Measurements from ENCODE around the gene TBC1D22A.

Gene TBC1D22A

DNA sequence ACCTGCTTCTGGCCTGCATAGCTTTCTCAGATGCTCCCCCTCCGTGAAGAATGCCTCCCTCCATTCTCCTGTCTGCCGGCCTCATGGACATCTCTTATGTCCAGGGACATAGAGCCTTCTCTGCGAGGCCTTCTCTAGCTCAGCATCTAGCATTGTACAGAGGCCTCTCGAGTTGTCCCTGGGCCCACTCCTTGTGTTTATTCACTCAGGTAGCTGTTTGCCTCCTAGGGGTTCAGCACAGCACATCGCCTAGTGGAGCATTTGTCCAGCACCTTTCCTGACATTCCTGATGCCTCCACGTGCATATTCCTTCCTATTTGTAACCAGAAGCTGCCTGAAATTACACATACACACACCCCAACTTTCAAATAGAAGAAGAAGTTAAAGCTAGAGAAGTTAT, 101.3 kb downstream of the TBC1D22A start:
- DNase-seq: no peak

DNA sequence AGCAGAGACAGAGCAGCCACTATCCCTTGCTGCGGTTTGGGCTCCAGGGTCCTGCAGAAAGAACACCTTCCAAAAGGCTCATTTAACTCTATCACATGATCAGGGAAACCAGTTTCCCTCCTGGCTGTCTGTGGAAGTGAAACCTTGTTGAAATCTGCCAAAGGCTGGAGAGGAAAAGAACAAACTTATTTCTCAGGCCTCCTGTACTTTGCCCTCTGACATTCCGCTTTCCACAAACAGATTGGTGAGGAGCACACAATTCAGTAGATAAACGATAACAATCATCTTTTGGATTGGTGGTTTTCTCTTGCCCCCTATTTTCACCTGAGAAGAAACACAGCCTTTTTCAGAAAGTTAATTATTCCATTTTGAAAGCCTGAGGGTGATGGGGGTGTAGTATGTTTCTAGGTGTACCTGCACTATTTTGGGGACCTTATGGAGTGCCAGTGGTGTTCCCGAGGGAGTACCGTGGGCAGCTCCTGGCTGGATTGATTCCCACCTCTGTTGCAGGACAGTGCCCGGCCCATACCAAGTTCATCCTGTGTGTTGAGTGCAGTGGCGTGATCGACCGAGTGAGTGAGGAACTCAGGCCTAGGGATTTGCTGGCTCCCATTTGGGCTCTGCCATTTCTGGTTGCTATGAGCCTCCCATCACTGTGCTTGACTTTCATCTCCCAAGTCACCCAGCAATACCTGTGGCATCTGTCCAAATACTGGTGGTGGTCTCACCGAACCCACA, 102.0 kb downstream of the TBC1D22A start:
- DNase-seq: no peak

DNA sequence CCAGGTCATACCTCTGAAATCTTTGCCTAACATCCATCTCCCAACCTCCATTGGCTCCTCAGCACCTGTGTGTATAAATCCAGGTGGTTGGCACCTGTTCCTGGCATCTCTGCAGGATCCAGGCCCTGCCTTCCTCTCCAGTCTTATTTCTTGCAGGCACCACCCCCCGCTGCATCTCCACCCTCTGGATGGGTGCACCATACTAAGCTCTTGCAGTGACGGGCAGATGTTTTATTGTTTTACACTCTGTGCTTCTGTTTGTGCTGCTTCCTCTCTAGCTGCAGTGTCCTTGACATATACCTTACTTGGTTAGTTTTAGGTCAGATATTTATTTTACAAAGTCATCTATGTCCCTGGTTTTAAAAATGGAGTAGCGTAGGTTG, 102.6 kb downstream of the TBC1D22A start:
- no peak for DNase-seq

DNA sequence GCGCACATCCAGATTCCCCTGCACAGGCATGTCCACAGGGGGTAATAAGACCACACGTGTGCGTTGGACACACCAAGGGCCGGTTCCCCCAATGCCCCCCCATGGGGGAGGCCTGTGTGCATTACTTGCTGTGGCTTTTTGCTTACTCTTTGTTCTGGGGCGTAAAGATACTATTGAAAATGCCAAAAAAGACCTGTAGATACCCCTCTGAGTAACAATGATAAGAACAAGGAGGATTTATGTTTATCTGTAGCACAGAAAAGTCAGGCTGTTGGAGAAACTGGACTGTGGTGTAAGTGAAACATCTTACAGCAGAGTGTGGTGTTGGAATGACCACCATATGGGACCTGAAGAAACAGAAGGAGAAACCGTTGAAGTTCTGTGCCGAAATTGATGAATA, 103.2 kb downstream of the TBC1D22A start:
- no peak for DNase-seq

DNA sequence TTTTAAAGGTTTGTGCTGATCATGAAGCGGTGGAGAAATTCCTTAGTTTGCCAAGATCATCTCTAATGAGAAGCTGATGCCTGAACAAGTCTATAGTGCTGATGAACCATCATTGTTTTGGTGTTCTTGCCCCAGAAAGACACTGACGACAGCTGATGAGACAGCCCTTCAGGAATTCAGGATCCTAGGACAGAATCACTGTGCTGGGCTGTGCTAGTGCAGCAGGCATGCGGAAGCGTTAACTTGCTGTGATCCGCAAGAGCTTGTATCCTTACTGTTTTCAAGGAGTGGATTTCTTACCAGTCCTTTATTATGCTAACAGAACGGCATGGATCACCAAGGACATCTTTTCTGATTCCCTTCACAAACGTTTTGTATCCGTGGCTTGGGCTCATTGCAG, 104.1 kb downstream of the TBC1D22A start:
- DNase-seq: no peak

DNA sequence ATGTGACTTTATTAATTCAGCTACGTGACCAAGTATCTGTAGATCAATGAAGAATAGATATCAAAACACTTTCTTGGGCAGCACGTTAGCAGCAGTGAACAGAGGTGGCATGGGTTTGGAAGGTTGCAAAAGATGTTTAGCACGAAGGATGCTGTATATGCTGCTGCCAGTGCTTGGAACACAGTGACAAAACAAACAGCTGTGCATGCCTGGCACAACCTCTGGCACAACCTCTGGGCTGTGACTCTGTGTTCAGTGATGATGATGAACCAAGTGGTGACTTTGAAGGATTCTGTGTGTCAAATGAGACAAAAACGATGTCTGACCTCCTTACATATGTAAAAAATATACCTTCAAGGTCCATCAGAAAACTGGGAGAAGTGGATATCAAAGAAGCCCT, 104.7 kb downstream of the TBC1D22A start:
- no peak for DNase-seq

DNA sequence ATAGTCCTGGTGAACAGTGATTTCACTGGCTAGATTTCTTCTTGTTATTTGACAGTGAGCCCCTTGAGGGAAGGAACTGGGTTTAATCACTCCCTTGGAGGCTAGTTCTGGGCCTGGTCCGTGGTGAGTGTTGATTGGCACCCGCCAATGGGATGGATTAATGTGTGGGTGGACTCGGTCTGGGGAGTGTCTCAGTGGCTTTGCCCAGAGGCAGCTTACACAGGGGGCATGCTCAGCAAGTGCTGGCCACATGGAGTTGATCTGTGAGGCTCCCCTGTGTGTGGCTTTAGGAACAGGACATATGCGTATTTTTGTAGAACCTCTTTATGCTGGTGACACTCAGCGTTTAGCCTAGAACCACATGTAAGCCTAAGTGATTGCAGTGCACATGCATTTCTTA, 106.9 kb downstream of the TBC1D22A start:
- no peak for DNase-seq

DNA sequence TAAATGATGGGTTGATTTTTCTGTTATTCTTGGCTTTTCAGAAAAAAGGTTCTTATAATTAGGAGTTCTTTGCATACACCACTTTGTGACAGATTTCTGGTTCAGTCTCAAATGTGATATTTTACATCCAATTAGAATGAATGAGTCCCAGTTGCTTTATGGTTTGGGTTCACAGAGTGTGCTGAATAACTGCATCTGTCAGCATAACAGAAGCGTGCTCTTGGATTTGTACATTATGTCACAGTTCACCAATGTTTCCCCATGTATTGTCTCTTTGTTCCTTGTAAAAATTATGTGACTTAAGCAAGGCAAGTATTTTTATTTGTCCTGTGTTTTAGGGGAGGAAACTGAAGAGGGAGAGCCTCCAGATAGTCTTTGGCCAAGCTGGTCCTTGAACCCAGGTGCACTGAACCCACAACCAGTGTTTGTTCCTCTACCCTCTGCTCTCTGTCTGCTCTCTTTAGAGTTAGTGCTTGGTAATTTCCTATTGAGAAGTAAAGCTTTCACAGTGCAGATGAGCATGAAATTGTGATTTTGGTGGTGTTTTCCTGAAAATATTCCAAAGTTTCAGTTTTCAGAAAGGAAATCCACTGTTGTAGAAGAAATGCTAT, 107.5 kb downstream of the TBC1D22A start:
- DNase-seq: no peak

DNA sequence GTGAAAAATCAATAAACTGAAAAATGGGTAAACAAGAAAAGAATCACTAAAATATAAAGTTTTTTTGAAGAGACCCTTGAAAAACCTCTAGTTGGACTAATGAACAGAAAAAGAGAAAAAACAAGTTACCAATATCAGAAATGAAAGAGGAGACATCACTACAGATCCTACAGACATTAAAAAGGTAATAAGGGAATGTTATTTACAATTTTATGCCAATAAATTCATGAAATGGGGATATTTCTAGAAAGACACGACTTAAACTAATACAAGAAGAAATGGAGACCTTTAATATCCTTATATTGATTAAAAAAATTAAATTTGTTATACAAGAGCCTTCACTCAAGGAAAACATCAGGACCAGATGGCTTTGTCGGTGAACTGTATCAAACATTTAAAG, 109.4 kb downstream of the TBC1D22A start:
- DNase-seq: no peak

DNA sequence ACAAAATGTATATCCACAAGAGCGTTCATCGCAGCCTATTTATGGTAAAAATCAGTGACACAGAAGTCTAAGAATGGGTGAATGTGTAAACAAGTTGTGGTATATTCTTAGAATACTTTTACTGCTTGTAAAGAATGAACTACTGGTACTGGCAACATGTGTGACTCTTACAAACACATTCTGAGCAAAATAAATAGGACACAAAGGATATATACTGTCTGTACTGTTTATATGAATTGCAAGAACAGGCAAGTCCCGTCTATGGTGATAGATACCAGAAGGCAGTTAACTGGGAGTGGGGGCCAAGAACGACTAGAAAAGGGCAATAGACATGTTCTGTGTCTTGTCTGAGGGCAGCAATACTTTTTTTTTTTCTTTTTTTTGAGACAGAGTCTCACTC, 112.6 kb downstream of the TBC1D22A start:
- DNase-seq: no peak

DNA sequence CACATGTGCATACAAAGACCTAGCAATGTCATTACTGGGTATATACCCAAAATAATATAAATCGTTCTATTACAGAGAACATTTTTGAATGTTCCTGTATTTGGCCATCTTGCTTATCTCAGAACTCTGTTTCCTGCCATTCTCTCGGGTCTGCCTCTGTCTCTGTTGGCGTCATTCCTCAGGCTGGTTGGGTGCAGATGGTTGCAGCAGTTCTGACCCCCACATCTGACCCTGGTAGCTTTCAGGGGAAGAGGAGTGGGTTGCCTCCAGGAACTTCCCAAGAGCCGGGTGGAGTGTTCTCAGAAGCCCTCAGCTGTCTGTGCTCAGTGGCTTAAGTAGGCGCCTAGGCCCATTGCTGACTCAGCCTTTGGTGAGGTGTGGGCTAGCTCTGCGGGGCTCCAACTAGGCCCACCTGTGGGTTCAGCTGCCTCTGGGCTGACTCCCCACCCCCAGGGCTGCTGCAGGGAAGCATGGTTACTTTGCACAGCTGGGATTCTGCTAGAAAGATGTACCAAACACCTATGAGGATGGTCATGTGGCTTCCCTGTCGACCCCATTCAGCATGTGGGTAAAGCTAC, 114.0 kb downstream of the TBC1D22A start:
- no peak for DNase-seq

DNA sequence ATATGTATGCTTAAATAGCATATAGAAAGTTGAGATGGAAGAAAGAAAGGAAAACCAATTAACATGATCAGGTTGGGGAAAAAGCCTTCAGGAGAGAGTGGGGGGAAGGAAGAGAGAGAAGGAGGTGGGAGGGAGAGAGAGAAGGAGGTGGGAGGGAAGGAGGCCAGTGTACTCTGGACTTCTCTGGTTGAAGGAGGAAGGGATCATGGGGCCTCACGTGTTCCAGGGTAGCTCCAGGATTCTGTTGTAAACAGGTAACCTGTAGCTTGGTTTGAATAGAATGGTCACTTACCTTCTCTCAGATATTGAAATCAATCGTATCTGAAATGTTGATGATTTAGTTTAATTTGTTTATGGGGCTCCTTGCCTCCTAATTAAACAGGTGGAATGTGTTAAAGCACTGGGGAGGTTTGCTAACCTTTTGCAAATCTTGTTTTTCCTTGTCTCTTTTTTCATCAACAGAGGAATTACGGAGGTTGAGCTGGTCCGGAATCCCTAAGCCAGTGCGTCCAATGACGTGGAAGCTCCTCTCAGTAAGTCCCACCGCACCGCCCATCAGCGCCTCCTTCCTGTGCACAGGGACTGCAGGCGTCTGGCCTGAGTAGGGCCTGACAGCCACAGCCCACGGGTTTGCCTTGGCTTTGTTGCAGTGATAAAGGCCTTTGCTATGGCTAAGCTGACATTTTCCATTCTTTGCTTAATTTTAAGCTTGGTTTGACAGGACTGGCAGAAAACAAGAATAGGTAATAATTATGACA, 115.9 kb downstream of the TBC1D22A start:
- no peak for DNase-seq

DNA sequence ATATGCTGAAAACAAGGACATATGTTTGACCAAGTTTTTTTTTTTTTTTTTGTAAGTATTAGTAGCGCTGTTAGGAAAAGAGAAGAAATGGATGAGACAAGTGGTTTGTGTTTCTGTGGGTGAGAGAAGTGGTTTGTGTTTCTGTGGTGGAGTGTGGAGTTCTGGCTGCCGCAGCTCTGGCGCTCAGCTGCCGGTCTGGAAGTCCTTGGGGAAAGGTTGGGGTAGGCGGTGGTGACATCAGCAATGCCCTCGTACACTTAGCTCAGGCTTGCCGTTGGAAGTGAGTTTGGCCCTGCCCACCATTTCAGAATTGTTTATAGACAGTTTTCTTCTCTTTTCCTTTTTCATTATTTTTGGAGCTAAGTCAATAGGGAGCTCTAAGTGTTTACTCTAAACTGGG, 116.6 kb downstream of the TBC1D22A start:
- DNase-seq: no peak

DNA sequence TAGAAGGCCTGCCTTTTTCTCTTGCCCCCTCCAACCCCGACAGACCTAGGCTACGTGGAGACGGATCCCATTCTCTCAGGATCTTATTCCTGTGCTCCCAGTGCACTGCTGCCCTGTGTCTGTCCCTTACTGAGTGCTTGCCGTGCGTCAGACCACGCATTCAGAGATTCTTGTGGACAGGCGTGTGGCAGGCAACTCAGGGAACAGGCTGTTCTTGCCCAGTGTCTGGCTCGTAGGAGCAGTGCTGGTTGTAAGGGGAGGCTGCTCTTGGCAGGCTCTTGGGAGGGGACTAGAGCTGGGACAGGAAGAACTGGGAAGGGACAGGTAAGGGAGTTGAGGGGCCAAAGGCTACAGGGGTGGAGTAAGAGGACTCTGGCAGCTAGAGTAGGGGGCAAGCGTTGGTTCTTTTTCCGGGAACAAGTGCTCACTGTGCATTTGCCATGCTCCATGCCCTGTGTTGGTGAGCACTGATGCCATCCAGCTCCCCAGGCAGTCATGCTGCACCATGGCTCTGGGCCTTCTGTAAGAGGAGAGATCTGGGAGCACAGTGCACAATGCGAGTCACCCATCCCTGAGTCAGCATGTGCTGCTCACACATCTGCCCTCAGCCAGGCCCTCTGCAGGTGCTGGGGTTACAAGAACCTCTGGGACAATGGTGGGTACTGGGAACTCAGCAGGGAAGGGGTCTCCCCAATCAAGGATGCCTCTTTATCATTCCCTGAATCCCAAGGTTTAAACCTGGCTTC, 119.1 kb downstream of the TBC1D22A start:
- no peak for DNase-seq

DNA sequence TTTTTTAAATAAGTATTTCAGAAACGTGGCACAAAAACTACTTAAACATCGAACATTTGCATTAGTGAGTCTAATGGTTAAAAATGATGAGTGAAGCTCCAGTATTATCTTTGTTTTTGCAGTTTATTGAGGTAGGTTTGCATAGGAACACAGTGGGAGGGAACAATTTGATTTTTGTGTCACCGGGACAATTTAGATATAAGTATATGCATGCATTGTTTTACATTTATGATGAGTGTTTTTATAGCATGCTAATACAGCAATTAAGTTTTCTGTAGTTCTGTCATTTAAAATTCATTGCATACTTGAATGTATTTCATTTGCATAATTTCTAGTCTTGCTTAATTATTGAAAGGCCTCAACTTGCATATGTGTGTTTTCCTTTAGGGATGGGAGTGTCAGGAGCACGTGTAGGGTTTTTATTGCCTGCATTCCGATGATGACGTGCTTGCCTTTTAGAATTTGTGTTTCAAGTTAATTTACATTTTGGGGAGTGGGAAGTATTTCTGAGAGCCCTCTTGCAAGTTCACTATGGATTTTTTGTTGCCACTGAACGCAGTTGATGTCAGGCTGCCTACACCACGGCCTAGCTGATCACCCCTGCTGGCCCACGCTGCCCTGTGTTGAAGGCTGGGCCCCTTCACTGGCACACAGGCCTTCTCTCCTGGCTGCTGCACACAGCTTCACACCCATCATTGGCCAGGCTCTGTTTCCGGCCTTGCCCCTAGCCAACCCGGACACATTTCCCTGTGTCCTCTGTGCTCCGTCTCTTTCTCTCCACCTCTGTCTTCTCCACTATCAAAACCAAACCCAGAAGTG, 120.9 kb downstream of the TBC1D22A start:
- no peak for DNase-seq

DNA sequence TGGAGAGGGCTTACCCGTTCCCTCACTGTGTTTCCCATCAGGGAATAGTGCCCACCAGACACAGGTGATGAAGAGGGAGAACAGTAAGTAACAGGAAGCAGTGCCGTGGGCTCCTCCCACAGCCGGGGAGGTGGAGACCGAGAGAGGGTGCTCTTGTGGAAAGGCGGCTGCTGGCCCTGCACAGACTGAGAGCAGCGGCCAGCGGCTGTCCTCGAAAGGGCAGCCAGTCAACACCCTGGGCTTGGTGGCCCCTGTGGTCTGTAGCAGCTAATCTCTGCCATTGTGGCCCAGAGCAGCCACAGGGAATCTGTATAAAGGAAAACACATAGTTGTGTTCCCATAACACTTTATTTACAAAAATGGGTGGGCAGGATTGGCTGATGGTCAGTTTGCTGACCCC, 121.9 kb downstream of the TBC1D22A start:
- DNase-seq: no peak

DNA sequence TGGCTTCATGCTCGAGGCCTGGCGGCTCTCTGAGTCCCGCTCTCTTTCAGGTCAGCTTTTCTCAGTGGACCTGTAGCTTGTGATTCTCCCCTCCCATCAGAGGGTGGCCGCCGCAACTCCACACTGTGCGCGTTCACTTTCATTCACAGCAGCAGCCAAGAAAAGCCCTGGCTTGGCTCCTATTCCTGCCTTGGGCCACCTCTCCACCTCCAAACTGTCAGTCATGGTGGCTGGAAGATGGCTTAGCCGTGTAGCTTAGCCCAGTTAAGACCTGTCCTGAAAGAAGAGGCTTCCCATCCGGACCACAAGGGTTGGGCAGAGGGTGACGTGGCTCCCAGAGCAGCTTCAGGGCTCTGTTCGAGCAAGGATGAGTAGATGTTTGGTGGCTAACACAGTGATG, 125.5 kb downstream of the TBC1D22A start:
- no peak for DNase-seq

DNA sequence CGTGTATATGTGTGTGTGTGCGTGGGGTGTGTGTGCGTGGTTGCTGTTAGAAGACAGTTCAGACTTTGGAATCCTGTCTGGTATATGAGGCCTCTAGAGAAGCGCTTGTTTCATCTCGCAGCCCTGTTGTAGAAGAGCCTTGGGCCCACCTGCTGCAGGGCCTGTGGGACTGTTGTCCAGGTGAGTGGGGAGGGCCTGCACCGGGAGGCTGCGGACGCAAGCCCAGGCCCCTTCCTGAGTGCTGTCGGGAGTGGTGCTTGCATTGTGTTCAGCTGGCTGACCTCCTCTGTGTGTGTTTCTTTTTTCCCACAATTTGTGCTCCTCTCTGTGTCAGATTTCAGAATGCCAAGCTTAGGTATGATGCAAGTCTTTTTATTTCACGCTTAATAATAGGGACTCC, 128.4 kb downstream of the TBC1D22A start:
- DNase-seq: no peak

DNA sequence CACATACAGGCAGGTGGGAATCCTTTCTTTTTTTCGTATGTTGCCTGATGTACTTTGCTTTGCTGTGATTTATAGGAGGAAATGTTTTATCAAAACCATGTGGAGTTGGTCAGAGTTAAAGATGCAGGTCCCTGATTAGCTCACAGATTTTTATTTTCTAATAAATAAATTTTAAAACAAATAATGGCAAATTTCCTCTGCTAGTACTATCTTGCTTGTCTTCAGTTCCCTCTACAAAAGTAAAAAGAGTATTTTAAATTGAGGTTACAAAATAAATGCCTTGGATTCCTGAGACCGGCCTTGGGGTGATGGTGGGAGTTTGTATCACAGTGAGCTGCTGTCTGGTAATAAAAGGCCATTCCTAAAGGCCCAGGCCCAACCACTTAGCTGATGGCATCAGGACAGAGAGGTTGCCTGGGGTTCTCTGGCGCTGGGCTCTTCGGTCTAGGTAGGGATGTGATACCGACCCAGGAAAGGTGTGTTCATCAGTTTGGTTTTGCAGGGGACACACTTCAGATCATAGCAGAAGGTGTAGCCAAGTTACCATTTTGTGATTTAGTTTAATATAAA, 129.0 kb downstream of the TBC1D22A start:
- no peak for DNase-seq

DNA sequence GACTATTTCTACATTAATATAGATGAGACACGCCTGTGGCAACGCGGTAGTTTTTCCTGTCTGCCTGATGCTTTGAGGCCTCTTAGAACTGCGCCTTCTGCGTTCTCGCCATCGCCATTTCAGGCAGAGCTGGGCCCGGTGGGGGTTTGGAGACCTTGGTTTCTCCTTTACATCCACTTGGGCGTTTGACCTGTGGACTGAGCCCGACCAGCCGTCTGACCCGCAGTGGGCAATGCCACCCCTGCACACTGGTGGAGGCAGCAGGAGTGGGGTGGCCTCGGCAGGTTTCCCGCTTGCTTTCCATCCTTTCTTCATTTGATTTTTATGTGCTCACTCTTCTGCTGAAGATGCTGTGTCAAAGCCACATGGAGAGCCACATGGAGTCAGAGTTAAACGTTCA, 130.4 kb downstream of the TBC1D22A start:
- DNase-seq: no peak

DNA sequence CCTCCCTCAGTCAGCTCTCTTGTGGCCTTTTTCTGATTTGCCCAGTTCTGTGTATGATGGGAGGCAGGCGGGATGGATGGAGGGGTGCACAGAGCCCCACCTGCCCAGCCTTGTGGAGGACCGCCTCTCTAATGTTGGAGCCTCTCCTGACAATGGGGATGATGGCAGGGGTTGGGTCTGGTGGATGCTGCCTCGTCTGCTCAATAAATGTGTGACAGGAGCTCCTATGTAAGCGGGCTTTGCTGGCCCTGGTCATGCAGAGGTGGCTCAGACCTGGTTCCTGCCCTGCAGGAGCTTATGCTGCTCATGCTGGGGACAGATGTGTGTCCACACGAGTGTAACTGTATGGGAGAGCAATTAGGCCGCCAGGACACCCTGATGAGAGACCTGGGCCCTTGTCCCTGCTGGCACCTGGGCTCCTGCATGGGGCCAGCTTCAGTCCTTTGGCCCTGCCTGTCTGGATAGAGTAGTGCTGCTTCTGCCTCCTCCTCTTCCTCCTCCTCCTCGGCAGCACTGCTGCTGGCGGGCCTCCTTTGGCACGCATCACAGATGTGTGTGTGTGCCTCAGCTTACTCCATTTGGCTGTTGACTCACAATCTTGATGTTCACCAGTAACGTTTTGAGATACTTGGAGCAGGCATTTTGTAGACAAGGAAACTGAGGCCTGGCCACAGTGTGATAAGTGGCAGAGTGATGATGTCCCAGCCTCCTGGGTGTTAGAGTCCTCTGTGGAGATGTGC, 131.0 kb downstream of the TBC1D22A start:
- no peak for DNase-seq
